Spleen (tissue), 7 donors: Measurements from ENCODE around the gene ZNF470.

Experiments
- CTCF ChIP-seq, 11 experiments: fragments of 200-600 bp in 7 of 11; fragments of 450-650 bp in 4 of 11; sonication (generic) in 4 of 11; IDR thresholded peaks in 8 of 11; conservative IDR thresholded peaks in 3 of 11; 1 replicate in 7 of 11; 2 replicates in 4 of 11; pipeline versions ENCODE4 v1.4.0 to v1.8.0; 2016 to 2021; ENCODE audit warnings: antibody characterized with exemption in 11 of 11, inconsistent platforms in 4 of 11, mild to moderate bottlenecking in 1 of 11
- POLR2A ChIP-seq, 3 donors: fragments of 450-650 bp; IDR thresholded peaks; one replicate each; pipeline ENCODE4 v1.5.1; 2017; ENCODE audit warnings: antibody characterized with exemption in 3 of 3, mild to moderate bottlenecking in 1 of 3
- donor health status: DM: no; HTN: no; CAD: no; lungs with moderate emphysema.
- donor health status: DM: no; HTN: no; CAD: no.
- donor health status: DM: no; HTN: no; CAD: no.

GRCh38 chr19:56573914-56574313, 6.6 kb downstream of the ZNF470 start:
- no peak for TF ChIP-seq CTCF (IDR thresholded peaks at IDR 0.05 in 8 of 11, conservative IDR thresholded peaks at IDR 0.05 in 3 of 11)
- TF ChIP-seq POLR2A (IDR thresholded peaks at IDR 0.05), result no peak
